Measurements from ENCODE around the gene RNF2.
"Not testable (repeated sequence)": the region's sequence is repeated elsewhere in the genome, so short reads cannot be mapped to it uniquely, and the experiment has no call there.

Gene RNF2

GRCh38 chr1:185050823-185051451 lies 5.6 kb downstream of the RNF2 start:
- no peak for DNase-seq

- DNase-seq, result no peak
Measured at GRCh38 chr1:185053204-185053603, 7.8 kb downstream of the RNF2 start.

- no peak for DNase-seq
Measured at GRCh38 chr1:185054365-185055060, 9.2 kb downstream of the RNF2 start.

GRCh38 chr1:185058110-185058509 lies 12.8 kb downstream of the RNF2 start:
- DNase-seq, result no peak

GRCh38 chr1:185058876-185059275 lies 13.5 kb downstream of the RNF2 start:
- DNase-seq, result no peak

- no peak for DNase-seq
Measured at GRCh38 chr1:185059950-185060571, 14.7 kb downstream of the RNF2 start.

GRCh38 chr1:185062710-185063370 lies 17.5 kb downstream of the RNF2 start:
- no peak for DNase-seq

- no peak for DNase-seq
Measured at GRCh38 chr1:185063719-185064118, 18.4 kb downstream of the RNF2 start.

GRCh38 chr1:185065006-185065405 lies 19.6 kb downstream of the RNF2 start:
- DNase-seq, result not testable (repeated sequence)

- no peak for DNase-seq
Measured at GRCh38 chr1:185066181-185066580, 20.8 kb downstream of the RNF2 start.

GRCh38 chr1:185068341-185068740 lies 23.0 kb downstream of the RNF2 start:
- DNase-seq, result no peak

GRCh38 chr1:185069202-185069772 lies 23.9 kb downstream of the RNF2 start:
- DNase-seq, result no peak

- DNase-seq, result no peak
Measured at GRCh38 chr1:185070051-185070450, 24.7 kb downstream of the RNF2 start.

GRCh38 chr1:185073725-185074124 lies 28.4 kb downstream of the RNF2 start:
- no peak for DNase-seq

- no peak for DNase-seq
Measured at GRCh38 chr1:185074307-185074706, 28.9 kb downstream of the RNF2 start.

- DNase-seq, result no peak
Measured at GRCh38 chr1:185075476-185075875, 30.1 kb downstream of the RNF2 start.

- no peak for DNase-seq
Measured at GRCh38 chr1:185077374-185077773, 32.0 kb downstream of the RNF2 start.

GRCh38 chr1:185080422-185080821 lies 35.1 kb downstream of the RNF2 start:
- DNase-seq, result no peak

- no peak for DNase-seq
Measured at GRCh38 chr1:185083818-185084217, 38.5 kb downstream of the RNF2 start.

GRCh38 chr1:185087101-185087500 lies 41.7 kb downstream of the RNF2 start:
- no peak for DNase-seq

GRCh38 chr1:185087746-185088145 lies 42.4 kb downstream of the RNF2 start:
- DNase-seq, result no peak

GRCh38 chr1:185091480-185091879 lies 46.1 kb downstream of the RNF2 start:
- DNase-seq, result no peak

GRCh38 chr1:185094761-185095160 lies 49.4 kb downstream of the RNF2 start:
- no peak for DNase-seq
